AG04450 (cell line): ENCODE results near the gene PFKP. TPM values are rescaled to one million over a fixed set of nuclear protein-coding genes. Genes with fewer than 3 reads are reported as not detected.

ENCODE experiments used
- CTCF ChIA-PET: fragments of 300-600, 350-600 bp; formaldehyde crosslinking; extraction: SDS; loops from one replicate; lab custom pipeline; 2022; ENCODE audit warnings: antibody characterized with exemption, inconsistent platforms; lab: Charles Lee
- POLR2A ChIA-PET: fragments of 350-600 bp; formaldehyde crosslinking; extraction: SDS; loops from one replicate; lab custom pipeline; 2021; ENCODE audit warnings: antibody characterized with exemption, inconsistent platforms; lab: Yijun Ruan, JAX
- DNase-seq: peaks from one replicate; pipeline ENCODE4 v3.0.0-alpha.2; 2011; ENCODE audit warnings: low read depth, low spot score
- H3K27ac ChIP-seq: one replicate; pipeline ENCODE4 v1.5.1; 2012; ENCODE audit warnings: low read depth, low read length, control low read depth
- H3K27me3 ChIP-seq: one replicate; pipeline ENCODE4 v1.6.0; 2012; ENCODE audit warnings: low read length; ENCODE audit not compliant: control insufficient read depth, insufficient read depth
- H3K4me3 ChIP-seq: 2 replicates; pipeline ENCODE4 v1.5.1; 2011; ENCODE audit warnings: mild to moderate bottlenecking, low read depth, low read length, control low read depth
- H3K9me3 ChIP-seq: 2 replicates; pipeline ENCODE4 v1.5.1; 2012; ENCODE audit warnings: low read length; ENCODE audit not compliant: control insufficient read depth, insufficient read depth
- CTCF ChIP-seq: IDR thresholded peaks from 2 replicates; pipeline ENCODE4 v1.5.1; 2011; ENCODE audit warnings: low read depth, low read length, control low read depth, inconsistent platforms
- polyA plus RNA-seq: library from polyadenylated mRNA; depleted of rRNA; stranded (reverse); fragments of >200 nt; gene quantifications from 2 replicates; pipeline ENCODE4 v1.2.3, GENCODE V29; 2011; rRNA removed

PFKP gene
- polyA plus RNA-seq, 1 experiment = 122 TPM

GRCh38 chr10:3180355-3181025 lies 113.1 kb downstream of the PFKP start:
- Histone ChIP-seq H3K27ac (no peak overlapping the region), H3K9me3 (no peaks in the 10 kb centered on the region; the same call in 1 of the 2 replicates), H3K4me3 (no peak overlapping the region), H3K27me3 (peaks cover 2% of the 10 kb centered on the region)
- ChIA-PET POLR2A (no interaction called here), CTCF (interaction anchor here (0.8 to 1.4 kb wide), 3 partner anchors 13 to 17 kb away, joined by 3 read pairs; no protein-coding TSS in a partner anchor)
- TF ChIP-seq CTCF = no peak
- no peak for DNase-seq

GRCh38 chr10:3185386-3185785 lies 118.0 kb downstream of the PFKP start:
- no peak overlapping the region for H3K4me3 ChIP-seq
- peaks cover 2% of the 10 kb centered on the region for H3K27me3 ChIP-seq
- H3K9me3 ChIP-seq = peaks cover 7% of the 10 kb centered on the region
- no peak for TF ChIP-seq CTCF
- H3K27ac ChIP-seq = no peak overlapping the region
- ChIA-PET POLR2A (no interaction called here), CTCF (interaction anchor here (1.2 kb wide), 1 partner anchor 11 kb away, joined by 6 read pairs; no protein-coding TSS in a partner anchor)
- DNase-seq = no peak

- Histone ChIP-seq H3K4me3 (no peak overlapping the region), H3K27me3 (peaks cover 2% of the 10 kb centered on the region), H3K9me3 (peaks cover 7% of the 10 kb centered on the region), H3K27ac (no peak overlapping the region)
- ChIA-PET POLR2A (no interaction called here), CTCF (interaction anchor here (1.2 kb wide), 1 partner anchor 10 kb away, joined by 6 read pairs; no protein-coding TSS in a partner anchor)
- no peak for DNase-seq
- TF ChIP-seq CTCF = no peak
Measured at GRCh38 chr10:3186368-3186767, 119.0 kb downstream of the PFKP start.

Other genes with a start within 250 kb of the PFKP start
- gene PITRM1, start 105.2 kb downstream of the PFKP start, polyA plus RNA-seq = 52.8 and 71.0 TPM in 2 replicates